IMR-90 (cell line): ENCODE measurements around the gene TEAD1. TPM values are rescaled to one million over a fixed set of nuclear protein-coding genes. Genes with fewer than 3 reads are reported as not detected.

Source experiments
- ATAC-seq: fragments of 200-7000 bp; cut with Tn5 transposase; 2 replicates; pipeline ENCODE4 v1.9.1; 2020; ENCODE audit warnings: low read depth, mild to moderate bottlenecking, moderate library complexity
- BruUV-seq: library from RNA; stranded (reverse); fragments of 400-500 nt; replicated peaks from 2 replicates; lab custom pipeline; 2021; lab: Mats Ljungman, UMichigan
- CTCF ChIA-PET: fragments of 300-600 bp; formaldehyde crosslinking; extraction: SDS; loops from one replicate; lab custom pipeline; 2021; ENCODE audit warnings: antibody characterized with exemption; lab: Yijun Ruan, JAX
- POLR2A ChIA-PET: fragments of 300-600 bp; sonication (Branson Sonifier 250); formaldehyde crosslinking; loops from one replicate; lab custom pipeline; 2022; ENCODE audit warnings: antibody characterized with exemption; ENCODE audit not compliant: unreplicated experiment; lab: Charles Lee
- DNase-seq: peaks from one replicate; pipeline ENCODE4 v3.0.0; 2013
- H2AFZ ChIP-seq: replicated peaks from 2 replicates; pipeline ENCODE3; 2013; ENCODE audit warnings: low read length, mild to moderate bottlenecking; ENCODE audit not compliant: poor library complexity
- H2AK5ac ChIP-seq: 2 replicates; pipeline ENCODE4 v1.6.1; 2013; ENCODE audit warnings: low read depth, low read length, inconsistent platforms
- H2AK9ac ChIP-seq: replicated peaks from 2 replicates; pipeline ENCODE3; 2013; ENCODE audit warnings: mild to moderate bottlenecking, low read depth, low read length, moderate library complexity; ENCODE audit not compliant: poor library complexity
- H2BK120ac ChIP-seq: 2 replicates; pipeline ENCODE4 v1.6.1; 2013; ENCODE audit warnings: low read depth, low read length, inconsistent platforms
- H2BK15ac ChIP-seq: 3 replicates; pipeline ENCODE4 v1.6.1; 2013; ENCODE audit warnings: low read depth, low read length, inconsistent platforms
- H2BK20ac ChIP-seq: 2 replicates; pipeline ENCODE4 v1.6.1; 2013; ENCODE audit warnings: low read depth, mild to moderate bottlenecking, inconsistent platforms, low read length, moderate library complexity
- H2BK5ac ChIP-seq: 2 replicates; pipeline ENCODE4 v1.6.1; 2013; ENCODE audit warnings: mild to moderate bottlenecking, low read depth, low read length, inconsistent platforms; ENCODE audit not compliant: poor library complexity, severe bottlenecking
- H3K14ac ChIP-seq: replicated peaks from 2 replicates; pipeline ENCODE4 v1.6.1; 2013; ENCODE audit warnings: low read depth, low read length, inconsistent platforms
- H3K18ac ChIP-seq: 2 replicates; pipeline ENCODE4 v1.6.1; 2013; ENCODE audit warnings: low read depth, low read length, control low read depth
- H3K23ac ChIP-seq: 2 replicates; pipeline ENCODE4 v1.6.1; 2013; ENCODE audit warnings: low read depth, low read length, inconsistent platforms
- H3K27ac ChIP-seq: 2 replicates; pipeline ENCODE4 v1.5.1; 2013; ENCODE audit warnings: mild to moderate bottlenecking, control low read depth, low read length; ENCODE audit not compliant: insufficient read depth
- H3K27me3 ChIP-seq: 2 replicates; pipeline ENCODE4 v1.6.1; 2013; ENCODE audit warnings: low read length; ENCODE audit not compliant: control insufficient read depth, insufficient read depth
- H3K36me3 ChIP-seq: 2 replicates; pipeline ENCODE4 v1.6.1; 2013; ENCODE audit warnings: low read length, mixed read lengths; ENCODE audit not compliant: control insufficient read depth, insufficient read depth
- H3K4ac ChIP-seq: 2 replicates; pipeline ENCODE4 v1.6.1; 2013; ENCODE audit warnings: low read depth, low read length, inconsistent platforms
- H3K4me1 ChIP-seq: 2 replicates; pipeline ENCODE4 v1.6.1; 2013; ENCODE audit warnings: low read length, mixed read lengths; ENCODE audit not compliant: control insufficient read depth, insufficient read depth
- H3K4me2 ChIP-seq: 2 replicates; pipeline ENCODE4 v1.6.1; 2013; ENCODE audit warnings: low read depth, mild to moderate bottlenecking, control low read depth, low read length, moderate library complexity
- H3K4me3 ChIP-seq: 2 replicates; pipeline ENCODE4 v1.5.1; 2013; ENCODE audit warnings: low read depth, mild to moderate bottlenecking, control low read depth, low read length, moderate library complexity; ENCODE audit not compliant: insufficient read depth
- H3K56ac ChIP-seq: 2 replicates; pipeline ENCODE4 v1.6.1; 2013; ENCODE audit warnings: low read length, inconsistent platforms; ENCODE audit not compliant: insufficient read depth; ENCODE audit errors: extremely low read depth
- H3K79me1 ChIP-seq, 2 experiments: 2 replicates each; pipeline ENCODE4 v1.6.1; 2013; ENCODE audit warnings: low read length in 2 of 2, inconsistent platforms in 1 of 2, low read depth in 1 of 2
- H3K9ac ChIP-seq: 2 replicates; pipeline ENCODE4 v1.6.1; 2013; ENCODE audit warnings: low read depth, low read length, control low read depth
- H3K9me1 ChIP-seq: 2 replicates; pipeline ENCODE4 v1.6.1; 2013; ENCODE audit warnings: low read length, inconsistent platforms; ENCODE audit not compliant: insufficient read depth
- H3K9me3 ChIP-seq: 2 replicates; pipeline ENCODE4 v1.6.1; 2013; ENCODE audit warnings: low read length; ENCODE audit not compliant: control insufficient read depth, insufficient read depth
- H4K20me1 ChIP-seq: 2 replicates; pipeline ENCODE4 v1.6.1; 2013; ENCODE audit warnings: low read length, inconsistent platforms; ENCODE audit not compliant: insufficient read depth
- H4K5ac ChIP-seq: 2 replicates; pipeline ENCODE4 v1.6.1; 2013; ENCODE audit warnings: mild to moderate bottlenecking, low read depth, low read length, control low read depth
- H4K8ac ChIP-seq, 2 experiments: 2 replicates each; pipeline ENCODE4 v1.6.1; 2013; ENCODE audit warnings: low read depth in 2 of 2, low read length in 2 of 2, control low read depth in 1 of 2, inconsistent platforms in 1 of 2
- H4K91ac ChIP-seq: 2 replicates; pipeline ENCODE4 v1.6.1; 2013; ENCODE audit warnings: low read depth, low read length, inconsistent platforms; ENCODE audit not compliant: insufficient read depth
- BHLHE40 ChIP-seq: fragments of 150-350 bp; IDR thresholded peaks from 2 replicates; pipeline ENCODE4 v1.6.1; 2016; ENCODE audit warnings: mild to moderate bottlenecking, low read depth, low read length
- CEBPB ChIP-seq: IDR thresholded peaks from 2 replicates; pipeline ENCODE4 v1.6.1; 2012; ENCODE audit warnings: low read depth, low read length, improper control_type of control experiment
- CHD1 ChIP-seq: IDR thresholded peaks from 2 replicates; pipeline ENCODE4 v1.6.1; 2012; ENCODE audit warnings: low read depth, low read length, improper control_type of control experiment
- FOS ChIP-seq: fragments of 150-350 bp; IDR thresholded peaks from 2 replicates; pipeline ENCODE4 v1.6.1; 2016; ENCODE audit warnings: low read depth, low read length
- MAFK ChIP-seq: IDR thresholded peaks from 2 replicates; pipeline ENCODE4 v1.6.1; 2012; ENCODE audit warnings: low read depth, low read length, improper control_type of control experiment
- MAZ ChIP-seq: IDR thresholded peaks from 2 replicates; pipeline ENCODE4 v1.6.1; 2012; ENCODE audit warnings: low read depth, mild to moderate bottlenecking, low read length, improper control_type of control experiment, moderate library complexity, borderline replicate concordance
- MXI1 ChIP-seq: IDR thresholded peaks from 2 replicates; pipeline ENCODE4 v1.6.1; 2012; ENCODE audit warnings: low read depth, mild to moderate bottlenecking, low read length, moderate library complexity, borderline replicate concordance
- NFE2L2 ChIP-seq: fragments of 150-350 bp; IDR thresholded peaks from 2 replicates; pipeline ENCODE4 v1.6.1; 2016; ENCODE audit warnings: low read depth, mild to moderate bottlenecking, low read length
- RAD21 ChIP-seq: IDR thresholded peaks from 2 replicates; pipeline ENCODE4 v1.6.1; 2012; ENCODE audit warnings: low read length, improper control_type of control experiment
- RCOR1 ChIP-seq: IDR thresholded peaks from 2 replicates; pipeline ENCODE4 v1.6.1; 2012; ENCODE audit warnings: mild to moderate bottlenecking, low read length, improper control_type of control experiment; ENCODE audit not compliant: insufficient replicate concordance
- RFX5 ChIP-seq: IDR thresholded peaks from 2 replicates; pipeline ENCODE4 v1.8.0; 2012; ENCODE audit warnings: low read depth, mild to moderate bottlenecking, low read length, moderate library complexity
- SMC3 ChIP-seq: fragments of 150-350 bp; IDR thresholded peaks from 2 replicates; pipeline ENCODE4 v1.6.1; 2016; ENCODE audit warnings: low read depth, mild to moderate bottlenecking, antibody characterized with exemption, low read length, moderate library complexity
- WGBS, 2 experiments: methylation state at CpG; one replicate each; pipeline versions ENCODE4 v1.1.5 to v1.1.7; 2013; ENCODE audit warnings: missing lambda C conversion rate in 2 of 2; ENCODE audit not compliant: insufficient read length in 1 of 2; ENCODE audit errors: extremely low coverage in 2 of 2; 5-methylcytosine and 5-hydroxymethylcytosine counted together
- dilution Hi-C: fragments of 300-500 bp; cut with HindIII; formaldehyde crosslinking; loops from one replicate; pipeline ENCODE4 v1.14.3; 2018; ENCODE audit warnings: low sequenced_read_pairs; ENCODE audit not compliant: unreplicated experiment
- in situ Hi-C: fragments of 300-500 bp; cut with MboI; formaldehyde crosslinking; loops from 3 replicates; pipeline ENCODE4 v1.14.3; 2019; ENCODE audit warnings: low sequenced_read_pairs, inconsistent platforms, mixed read lengths
- intact Hi-C: fragments of 100-400 bp; cut with micrococcal nuclease; formaldehyde crosslinking; loops from 2 replicates; pipeline ENCODE4 v1.10.0; 2022
- polyA plus RNA-seq, 3 experiments: library from polyadenylated mRNA; depleted of rRNA; stranded (reverse); fragments of >200 nt; gene quantifications; 2 replicates each; pipeline ENCODE4 v1.2.3, GENCODE V29; 2012; ENCODE audit warnings: low replicate concordance in 1 of 3
- total RNA-seq: library from RNA; depleted of rRNA; stranded (reverse); fragments of >200 nt; gene quantifications from 2 replicates; pipeline ENCODE4 v1.2.3, GENCODE V29; 2012
- TF ChIP-seq, protein P1 (sequence below): fragments of 150-350 bp; IDR thresholded peaks from 2 replicates; pipeline ENCODE4 v1.6.1; 2016; ENCODE audit warnings: low read depth, mild to moderate bottlenecking, low read length, moderate library complexity, borderline replicate concordance
- TF ChIP-seq, protein P2 (sequence below): fragments of 150-350 bp; IDR thresholded peaks from 2 replicates; pipeline ENCODE4 v1.6.1; 2017; ENCODE audit warnings: mild to moderate bottlenecking, antibody characterized with exemption, low read length, low read depth
- TF ChIP-seq, protein P3 (sequence below): conservative IDR thresholded peaks from 2 replicates; pipeline ENCODE4 v1.5.1; 2012; ENCODE audit warnings: mild to moderate bottlenecking, low read depth, low read length, improper control_type of control experiment

The TEAD1 gene
- total and polyA plus RNA-seq, 2 of the 4 experiments (the other 2 are of a cell fraction), result 51.8 to 69.2 TPM

DNA sequence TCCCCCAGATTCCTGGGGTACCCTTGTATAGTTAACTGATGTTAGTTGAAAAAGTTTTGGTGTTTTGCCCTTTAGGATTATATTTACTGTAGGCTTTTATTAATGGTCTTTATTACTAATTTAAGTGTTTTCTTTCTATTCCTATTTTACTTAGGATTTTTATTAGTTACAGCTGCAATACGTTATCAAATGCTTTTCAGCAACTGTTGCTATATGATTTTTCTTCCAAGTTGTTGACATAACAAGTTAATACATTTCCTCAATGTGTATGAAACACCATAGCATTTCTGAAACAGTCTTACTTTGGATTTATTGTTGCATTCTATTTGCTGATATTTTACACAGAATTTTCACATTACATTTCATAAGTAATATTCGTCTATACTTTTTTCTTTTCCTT, 253.7 kb downstream of the TEAD1 start:
- no peaks in the 10 kb centered on the region for H3K27me3 ChIP-seq
- no peak overlapping the region for H3K4me2 ChIP-seq
- BruUV-seq, result no TSS peak
- H3K27ac ChIP-seq, result no peak overlapping the region
- no peaks in the 10 kb centered on the region for H3K9me3 ChIP-seq
- in situ Hi-C loops, result no loop called here
- peaks cover 47 to 71% of the 10 kb centered on the region in 2 experiments for H3K79me1 ChIP-seq
- H3K36me3 ChIP-seq, result peaks cover 41% of the 10 kb centered on the region
- H2AK9ac ChIP-seq, result no peak overlapping the region
- no peak overlapping the region for H2AFZ ChIP-seq
- no peak overlapping the region for H3K4me3 ChIP-seq
- no peak overlapping the region for H2BK20ac ChIP-seq
- ATAC-seq (no peak), DNase-seq (no peak)
- H3K23ac ChIP-seq, result no peak overlapping the region
- no peak overlapping the region for H2AK5ac ChIP-seq
- POLR2A ChIA-PET, result no interaction called here
- H3K9ac ChIP-seq, result no peak overlapping the region
- H2BK120ac ChIP-seq, result no peak overlapping the region
- TF ChIP-seq MXI1 (no peak), RCOR1 (no peak), SMC3 (no peak), CHD1 (no peak), NFE2L2 (no peak), BHLHE40 (no peak), FOS (no peak), MAFK (no peak), CEBPB (no peak), MAZ (no peak), RAD21 (no peak), RFX5 (no peak)
- TF ChIP-seq, protein P1, sequence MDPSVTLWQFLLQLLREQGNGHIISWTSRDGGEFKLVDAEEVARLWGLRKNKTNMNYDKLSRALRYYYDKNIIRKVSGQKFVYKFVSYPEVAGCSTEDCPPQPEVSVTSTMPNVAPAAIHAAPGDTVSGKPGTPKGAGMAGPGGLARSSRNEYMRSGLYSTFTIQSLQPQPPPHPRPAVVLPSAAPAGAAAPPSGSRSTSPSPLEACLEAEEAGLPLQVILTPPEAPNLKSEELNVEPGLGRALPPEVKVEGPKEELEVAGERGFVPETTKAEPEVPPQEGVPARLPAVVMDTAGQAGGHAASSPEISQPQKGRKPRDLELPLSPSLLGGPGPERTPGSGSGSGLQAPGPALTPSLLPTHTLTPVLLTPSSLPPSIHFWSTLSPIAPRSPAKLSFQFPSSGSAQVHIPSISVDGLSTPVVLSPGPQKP, result no peak
- TF ChIP-seq, protein P2, sequence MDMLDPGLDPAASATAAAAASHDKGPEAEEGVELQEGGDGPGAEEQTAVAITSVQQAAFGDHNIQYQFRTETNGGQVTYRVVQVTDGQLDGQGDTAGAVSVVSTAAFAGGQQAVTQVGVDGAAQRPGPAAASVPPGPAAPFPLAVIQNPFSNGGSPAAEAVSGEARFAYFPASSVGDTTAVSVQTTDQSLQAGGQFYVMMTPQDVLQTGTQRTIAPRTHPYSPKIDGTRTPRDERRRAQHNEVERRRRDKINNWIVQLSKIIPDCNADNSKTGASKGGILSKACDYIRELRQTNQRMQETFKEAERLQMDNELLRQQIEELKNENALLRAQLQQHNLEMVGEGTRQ, result no peak
- TF ChIP-seq, protein P3, sequence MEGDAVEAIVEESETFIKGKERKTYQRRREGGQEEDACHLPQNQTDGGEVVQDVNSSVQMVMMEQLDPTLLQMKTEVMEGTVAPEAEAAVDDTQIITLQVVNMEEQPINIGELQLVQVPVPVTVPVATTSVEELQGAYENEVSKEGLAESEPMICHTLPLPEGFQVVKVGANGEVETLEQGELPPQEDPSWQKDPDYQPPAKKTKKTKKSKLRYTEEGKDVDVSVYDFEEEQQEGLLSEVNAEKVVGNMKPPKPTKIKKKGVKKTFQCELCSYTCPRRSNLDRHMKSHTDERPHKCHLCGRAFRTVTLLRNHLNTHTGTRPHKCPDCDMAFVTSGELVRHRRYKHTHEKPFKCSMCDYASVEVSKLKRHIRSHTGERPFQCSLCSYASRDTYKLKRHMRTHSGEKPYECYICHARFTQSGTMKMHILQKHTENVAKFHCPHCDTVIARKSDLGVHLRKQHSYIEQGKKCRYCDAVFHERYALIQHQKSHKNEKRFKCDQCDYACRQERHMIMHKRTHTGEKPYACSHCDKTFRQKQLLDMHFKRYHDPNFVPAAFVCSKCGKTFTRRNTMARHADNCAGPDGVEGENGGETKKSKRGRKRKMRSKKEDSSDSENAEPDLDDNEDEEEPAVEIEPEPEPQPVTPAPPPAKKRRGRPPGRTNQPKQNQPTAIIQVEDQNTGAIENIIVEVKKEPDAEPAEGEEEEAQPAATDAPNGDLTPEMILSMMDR, result no peak
- peaks cover 22% of the 10 kb centered on the region; the same call in 1 of the 2 replicates for H4K20me1 ChIP-seq
- no peak overlapping the region for H3K56ac ChIP-seq
- no peak overlapping the region for H4K91ac ChIP-seq
- H2BK5ac ChIP-seq, result no peak overlapping the region
- dilution Hi-C loops, result no loop called here
- no peak overlapping the region for H3K14ac ChIP-seq
- peaks cover 6% of the 10 kb centered on the region for H3K4me1 ChIP-seq
- CTCF ChIA-PET, result interaction anchor here (2.0 kb wide), 1 partner anchor 14 kb away, joined by 4 read pairs; no protein-coding TSS in a partner anchor
- no peak overlapping the region for H3K4ac ChIP-seq
- no peak overlapping the region for H3K18ac ChIP-seq
- no peak overlapping the region for H2BK15ac ChIP-seq
- peaks cover 21% of the 10 kb centered on the region for H3K9me1 ChIP-seq
- no CpG with 5 or more reads among the region's 2 CpGs for WGBS, 2 experiments
- intact Hi-C loops, result no loop called here
- no peak overlapping the region for H4K8ac ChIP-seq
- H4K5ac ChIP-seq, result no peak overlapping the region
